ENCODE data around the gene PCA3.

PCA3 gene

DNA sequence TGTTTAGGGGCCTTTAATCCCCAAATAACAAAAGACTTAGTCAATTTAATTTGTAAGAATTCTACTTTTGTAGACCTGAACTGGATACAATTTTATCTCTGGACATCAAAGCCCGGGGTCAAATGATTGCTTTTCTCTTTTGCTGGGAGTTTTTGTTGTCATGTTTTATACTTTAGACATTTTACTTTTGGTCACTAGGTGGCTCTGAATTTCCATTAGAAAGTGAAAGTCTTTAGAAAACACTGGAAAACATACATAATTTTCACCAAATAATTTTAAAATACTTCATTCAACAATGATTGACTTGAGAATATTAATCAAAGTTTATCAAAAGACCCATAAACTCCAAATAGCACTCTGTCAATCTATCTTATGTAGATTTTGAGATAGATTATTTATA, 2.8 kb upstream of the PCA3 start:
- peak; percentile 15 for DNase-seq (ENCODE audit: low spot score)
- TF ChIP-seq, protein P1, sequence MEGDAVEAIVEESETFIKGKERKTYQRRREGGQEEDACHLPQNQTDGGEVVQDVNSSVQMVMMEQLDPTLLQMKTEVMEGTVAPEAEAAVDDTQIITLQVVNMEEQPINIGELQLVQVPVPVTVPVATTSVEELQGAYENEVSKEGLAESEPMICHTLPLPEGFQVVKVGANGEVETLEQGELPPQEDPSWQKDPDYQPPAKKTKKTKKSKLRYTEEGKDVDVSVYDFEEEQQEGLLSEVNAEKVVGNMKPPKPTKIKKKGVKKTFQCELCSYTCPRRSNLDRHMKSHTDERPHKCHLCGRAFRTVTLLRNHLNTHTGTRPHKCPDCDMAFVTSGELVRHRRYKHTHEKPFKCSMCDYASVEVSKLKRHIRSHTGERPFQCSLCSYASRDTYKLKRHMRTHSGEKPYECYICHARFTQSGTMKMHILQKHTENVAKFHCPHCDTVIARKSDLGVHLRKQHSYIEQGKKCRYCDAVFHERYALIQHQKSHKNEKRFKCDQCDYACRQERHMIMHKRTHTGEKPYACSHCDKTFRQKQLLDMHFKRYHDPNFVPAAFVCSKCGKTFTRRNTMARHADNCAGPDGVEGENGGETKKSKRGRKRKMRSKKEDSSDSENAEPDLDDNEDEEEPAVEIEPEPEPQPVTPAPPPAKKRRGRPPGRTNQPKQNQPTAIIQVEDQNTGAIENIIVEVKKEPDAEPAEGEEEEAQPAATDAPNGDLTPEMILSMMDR (conservative IDR thresholded peaks at IDR 0.05; ENCODE audit: low read depth): peak; percentile 29; the same call in 1 of the 2 replicates
- ChIA-PET POLR2A (ENCODE audit: low non-redundant PET) (no interaction called here), CTCF (interaction anchor here (0.6 to 1.2 kb wide), 5 partner anchors 69 to 1907 kb away, joined by 3 to 4 read pairs (median 3); no protein-coding TSS in a partner anchor)
- no peak overlapping the region for H3K27ac ChIP-seq

DNA sequence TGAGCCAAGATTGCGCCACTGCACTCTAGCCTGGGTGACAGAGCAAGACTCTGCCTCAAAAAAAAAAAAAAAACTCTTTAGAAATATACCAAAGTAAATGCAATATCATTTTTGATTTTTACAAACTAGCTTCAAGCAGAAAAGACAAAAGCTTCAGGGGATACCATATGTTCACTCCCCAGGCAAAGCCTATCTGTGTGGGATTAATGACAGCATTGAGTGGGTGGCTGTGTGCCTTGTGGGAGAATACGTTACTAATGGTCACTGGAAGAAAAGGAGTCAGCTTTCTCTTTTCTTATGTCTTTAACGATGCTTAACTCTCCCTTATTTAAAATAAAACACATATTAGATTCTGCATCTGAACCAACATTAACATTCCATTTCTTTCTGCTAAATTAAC, 1.9 kb downstream of the PCA3 start:
- ChIA-PET POLR2A (ENCODE audit: low non-redundant PET) (no interaction called here), CTCF (interaction anchor here (0.5 kb wide), 1 partner anchor 9 kb away, joined by 3 read pairs; no protein-coding TSS in a partner anchor)
- DNase-seq (ENCODE audit: low spot score): no peak
- TF ChIP-seq, protein P1 (conservative IDR thresholded peaks at IDR 0.05; ENCODE audit: low read depth): no peak
- no peak overlapping the region for H3K27ac ChIP-seq

DNA sequence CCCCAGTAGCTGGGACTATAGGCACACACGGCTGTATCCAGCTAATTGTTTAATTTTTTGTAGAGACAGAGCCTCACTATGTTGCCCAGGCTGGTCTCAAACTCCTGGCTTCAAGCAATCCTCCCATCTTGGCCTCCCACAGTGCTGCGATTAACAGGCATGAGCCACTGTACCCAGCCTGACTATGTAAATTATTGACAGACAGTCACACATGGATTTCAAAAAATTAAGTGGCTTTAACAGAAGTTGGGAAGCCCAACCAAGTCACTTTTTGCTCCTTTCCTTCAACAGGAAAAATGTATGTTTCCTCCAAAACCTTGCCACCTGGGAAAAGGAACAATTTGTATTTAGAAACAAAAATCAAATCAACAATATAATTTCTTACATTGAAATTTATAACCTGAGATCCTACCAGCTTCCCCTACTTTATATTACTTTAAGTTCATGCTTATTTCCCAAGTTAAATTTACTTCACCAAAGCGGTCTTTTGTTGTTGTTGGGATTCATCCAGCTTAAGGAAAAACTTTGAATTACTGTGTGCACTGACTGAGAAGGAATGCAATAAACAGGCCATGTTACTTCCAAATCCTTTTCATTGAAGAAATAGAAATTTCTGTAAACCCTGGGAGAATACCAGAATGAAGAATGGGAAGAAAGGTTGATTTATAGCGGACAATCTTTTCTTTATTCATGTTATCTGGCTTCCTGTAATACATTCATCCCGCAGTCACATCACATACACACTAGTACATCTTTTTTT, 8.6 kb downstream of the PCA3 start:
- DNase-seq (ENCODE audit: low spot score): no peak
- POLR2A ChIA-PET (ENCODE audit: low non-redundant PET): interaction anchor here (0.8 kb wide), 1 partner anchor 529 kb away, joined by 12 read pairs; no protein-coding TSS in a partner anchor
- no peak overlapping the region for H3K27ac ChIP-seq
- TF ChIP-seq, protein P1 (conservative IDR thresholded peaks at IDR 0.05; ENCODE audit: low read depth): no peak
- CTCF ChIA-PET: no interaction called here

DNA sequence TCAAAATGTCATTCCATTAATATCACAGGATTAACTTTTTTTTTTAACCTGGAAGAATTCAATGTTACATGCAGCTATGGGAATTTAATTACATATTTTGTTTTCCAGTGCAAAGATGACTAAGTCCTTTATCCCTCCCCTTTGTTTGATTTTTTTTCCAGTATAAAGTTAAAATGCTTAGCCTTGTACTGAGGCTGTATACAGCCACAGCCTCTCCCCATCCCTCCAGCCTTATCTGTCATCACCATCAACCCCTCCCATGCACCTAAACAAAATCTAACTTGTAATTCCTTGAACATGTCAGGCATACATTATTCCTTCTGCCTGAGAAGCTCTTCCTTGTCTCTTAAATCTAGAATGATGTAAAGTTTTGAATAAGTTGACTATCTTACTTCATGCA, 20.6 kb downstream of the PCA3 start:
- CTCF ChIA-PET: interaction anchor here (0.8 kb wide), 1 partner anchor 25 kb away, joined by 6 read pairs; no protein-coding TSS in a partner anchor
- DNase-seq (ENCODE audit: low spot score): no peak
- no peak overlapping the region for H3K27ac ChIP-seq
- TF ChIP-seq, protein P1 (conservative IDR thresholded peaks at IDR 0.05; ENCODE audit: low read depth): no peak
- POLR2A ChIA-PET (ENCODE audit: low non-redundant PET): no interaction called here

DNA sequence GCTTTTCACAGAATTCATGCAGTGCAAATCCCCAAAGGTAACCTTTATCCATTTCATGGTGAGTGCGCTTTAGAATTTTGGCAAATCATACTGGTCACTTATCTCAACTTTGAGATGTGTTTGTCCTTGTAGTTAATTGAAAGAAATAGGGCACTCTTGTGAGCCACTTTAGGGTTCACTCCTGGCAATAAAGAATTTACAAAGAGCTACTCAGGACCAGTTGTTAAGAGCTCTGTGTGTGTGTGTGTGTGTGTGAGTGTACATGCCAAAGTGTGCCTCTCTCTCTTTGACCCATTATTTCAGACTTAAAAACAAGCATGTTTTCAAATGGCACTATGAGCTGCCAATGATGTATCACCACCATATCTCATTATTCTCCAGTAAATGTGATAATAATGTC, 21.3 kb downstream of the PCA3 start:
- ChIA-PET POLR2A (ENCODE audit: low non-redundant PET) (no interaction called here), CTCF (no interaction called here)
- DNase-seq (ENCODE audit: low spot score): no peak
- TF ChIP-seq, protein P1 (conservative IDR thresholded peaks at IDR 0.05; ENCODE audit: low read depth): no peak
- no peak overlapping the region for H3K27ac ChIP-seq

DNA sequence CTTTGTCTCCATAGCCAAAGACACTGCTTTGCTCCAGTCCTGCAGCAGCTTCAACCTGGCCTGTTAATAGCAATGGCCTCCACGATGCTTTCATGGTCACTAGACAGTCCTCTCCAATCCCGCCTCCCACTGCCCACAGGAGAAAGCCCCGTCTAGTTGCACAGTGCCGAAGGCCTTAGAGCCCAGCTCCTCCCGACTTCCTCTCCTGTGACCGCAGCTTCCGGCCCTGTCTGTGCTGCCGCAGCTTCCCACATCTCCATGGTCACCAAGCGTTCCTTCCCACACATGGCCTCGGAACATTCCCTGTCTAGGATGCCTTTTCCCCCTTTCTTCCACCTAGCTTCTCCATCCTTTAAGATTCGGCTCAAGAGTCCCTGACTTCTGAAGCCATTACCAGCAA, 23.4 kb downstream of the PCA3 start:
- TF ChIP-seq, protein P1 (conservative IDR thresholded peaks at IDR 0.05; ENCODE audit: low read depth): no peak
- ChIA-PET POLR2A (ENCODE audit: low non-redundant PET) (no interaction called here), CTCF (no interaction called here)
- DNase-seq (ENCODE audit: low spot score): no peak
- H3K27ac ChIP-seq: no peak overlapping the region

Measured in RWPE1 (cell line).